SK-N-MC (cell line): ENCODE results near the gene PRKD1.

ENCODE experiments used
- DNase-seq: peaks from one replicate; pipeline ENCODE4 v3.0.0-alpha.2; 2011; ENCODE audit warnings: low read depth, low spot score
- H3K27ac ChIP-seq: fragments of 200-600 bp; sonication (generic); 2 replicates; pipeline ENCODE4 v1.5.1; 2016; ENCODE audit warnings: mixed run types
- H3K36me3 ChIP-seq: fragments of 200-600 bp; sonication (generic); 2 replicates; pipeline ENCODE4 v1.6.1; 2017; ENCODE audit warnings: antibody characterized with exemption, low read length, mixed read lengths; ENCODE audit not compliant: insufficient read depth
- H3K4me3 ChIP-seq: fragments of 200-600 bp; sonication (generic); 2 replicates; pipeline ENCODE4 v1.5.1; 2016
- H3K9ac ChIP-seq: fragments of 200-600 bp; sonication (generic); 2 replicates; pipeline ENCODE4 v1.8.0; 2017; ENCODE audit warnings: mixed run types, mixed read lengths; ENCODE audit not compliant: insufficient read length
- H3K9me3 ChIP-seq: fragments of 200-600 bp; sonication (generic); 2 replicates; pipeline ENCODE4 v1.6.1; 2017; ENCODE audit warnings: low read depth, mild to moderate bottlenecking, antibody characterized with exemption, low read length, moderate library complexity, mixed read lengths
- EZH2 ChIP-seq: fragments of 200-600 bp; sonication (generic); IDR thresholded peaks from one replicate; pipeline ENCODE4 v1.6.1; 2017; ENCODE audit warnings: antibody characterized with exemption
- FOXP2 ChIP-seq: optimal IDR thresholded peaks from 2 replicates; pipeline ENCODE3; 2011; ENCODE audit warnings: mild to moderate bottlenecking, moderate library complexity; ENCODE audit not compliant: insufficient read depth; ENCODE audit errors: extremely low read length, control extremely low read depth
- POLR2AphosphoS5 ChIP-seq: IDR thresholded peaks from 2 replicates; pipeline ENCODE4 v1.6.1; 2012; ENCODE audit warnings: mild to moderate bottlenecking, low read depth, low read length, borderline replicate concordance

Gene PRKD1

GRCh38 chr14:29836395-29836794 is 91.3 kb downstream of the PRKD1 start:
- Histone ChIP-seq H3K9me3 (no peaks in the 10 kb centered on the region; the same call in 1 of the 2 replicates), H3K9ac (no peak overlapping the region), H3K27ac (no peak overlapping the region), H3K4me3 (no peak overlapping the region), H3K36me3 (no peaks in the 10 kb centered on the region)
- no peak for DNase-seq
- TF ChIP-seq EZH2 (no peak), FOXP2 (no peak), POLR2AphosphoS5 (no peak)

- TF ChIP-seq FOXP2 (no peak), POLR2AphosphoS5 (no peak), EZH2 (no peak)
- Histone ChIP-seq H3K27ac (no peak overlapping the region), H3K9ac (no peak overlapping the region), H3K4me3 (no peak overlapping the region), H3K9me3 (no peaks in the 10 kb centered on the region), H3K36me3 (no peaks in the 10 kb centered on the region)
- DNase-seq = no peak
These were observed 95.6 kb downstream of the PRKD1 start for GRCh38 chr14:29832042-29832441.

GRCh38 chr14:29829851-29830250 is 97.8 kb downstream of the PRKD1 start:
- TF ChIP-seq EZH2 (no peak), FOXP2 (no peak), POLR2AphosphoS5 (no peak)
- H3K36me3 ChIP-seq = no peaks in the 10 kb centered on the region
- H3K9me3 ChIP-seq = no peaks in the 10 kb centered on the region
- no peak for DNase-seq
- peak overlapping the region; percentile 11; the same call in 1 of the 2 replicates for H3K4me3 ChIP-seq
- H3K27ac ChIP-seq = peak overlapping the region; percentile 45; the same call in 1 of the 2 replicates
- no peak overlapping the region for H3K9ac ChIP-seq

- Histone ChIP-seq H3K9me3 (no peaks in the 10 kb centered on the region), H3K9ac (no peak overlapping the region), H3K36me3 (no peaks in the 10 kb centered on the region), H3K27ac (peak overlapping the region; percentile 55; the same call in 1 of the 2 replicates), H3K4me3 (peak overlapping the region; percentile 16; the same call in 1 of the 2 replicates)
- no peak for DNase-seq
- TF ChIP-seq POLR2AphosphoS5 (no peak), FOXP2 (no peak)
These were observed 103.8 kb downstream of the PRKD1 start for GRCh38 chr14:29823816-29824215.

GRCh38 chr14:29822430-29822709 is 105.3 kb downstream of the PRKD1 start:
- Histone ChIP-seq H3K9ac (peak overlapping the region; percentile 46), H3K4me3 (peak overlapping the region; percentile 43), H3K27ac (peak overlapping the region; percentile 72), H3K36me3 (no peaks in the 10 kb centered on the region), H3K9me3 (no peaks in the 10 kb centered on the region)
- DNase-seq = no peak
- TF ChIP-seq EZH2 (no peak), FOXP2 (no peak), POLR2AphosphoS5 (no peak)

GRCh38 chr14:29821661-29822429 is 105.8 kb downstream of the PRKD1 start:
- H3K9ac ChIP-seq = peak overlapping the region; percentile 46
- H3K9me3 ChIP-seq = no peaks in the 10 kb centered on the region
- peak overlapping the region; percentile 43 for H3K4me3 ChIP-seq
- peak overlapping the region; percentile 72 for H3K27ac ChIP-seq
- H3K36me3 ChIP-seq = no peaks in the 10 kb centered on the region
- no peak for DNase-seq
- TF ChIP-seq FOXP2 = no peak
- no peak for TF ChIP-seq EZH2
- no peak for TF ChIP-seq POLR2AphosphoS5

GRCh38 chr14:29821242-29821641 is 106.4 kb downstream of the PRKD1 start:
- Histone ChIP-seq H3K9me3 (no peaks in the 10 kb centered on the region), H3K27ac (0 out of 2 replicates have a peak overlapping the region, but pooled peaks have one; percentile 72), H3K9ac (no peak overlapping the region), H3K36me3 (no peaks in the 10 kb centered on the region), H3K4me3 (no peak overlapping the region)
- TF ChIP-seq POLR2AphosphoS5 (no peak), EZH2 (no peak)
- no peak for DNase-seq

- TF ChIP-seq POLR2AphosphoS5 (no peak), EZH2 (no peak)
- Histone ChIP-seq H3K4me3 (no peak overlapping the region), H3K36me3 (no peaks in the 10 kb centered on the region)
These were observed 106.9 kb downstream of the PRKD1 start for GRCh38 chr14:29820785-29821184.

More at GRCh38 chr14:29820785-29821184, 106.9 kb downstream of the PRKD1 start:
- H3K9ac ChIP-seq = no peak overlapping the region
- H3K27ac ChIP-seq = no peak overlapping the region
- no peak for DNase-seq
- no peaks in the 10 kb centered on the region for H3K9me3 ChIP-seq
